Activated T-helper 1 cell treated with anti-CD3 and anti-CD28 coated beads, Interleukin-12 subunit alpha, Interleukin-12 subunit beta, Interleukin-2, Interleukin-4 antibody, amounts not matched to agents 30 ng/mL and 10 ng/mL and 1 ng/mL, durations not matched to agents 14 hours and 24 hours and 36 hours (primary cell): ENCODE data around the gene RAB19. TPM values are rescaled to one million over a fixed set of nuclear protein-coding genes. Genes with fewer than 3 reads are reported as not detected.
"Not testable (repeated sequence)": the region's sequence is repeated elsewhere in the genome, so short reads cannot be mapped to it uniquely, and the experiment has no call there.

Experiments used
- DNase-seq: peaks from one replicate; pipeline ENCODE4 v3.0.0; 2021; ENCODE audit warnings: low spot score
- H3K27ac Mint-ChIP-seq: one replicate; pipeline ENCODE4 v1.8.0; 2021; ENCODE audit warnings: mild to moderate bottlenecking, mixed read lengths
- H3K27me3 Mint-ChIP-seq: one replicate; pipeline ENCODE4 v1.8.0; 2022; ENCODE audit warnings: mild to moderate bottlenecking, moderate library complexity, mixed read lengths; ENCODE audit not compliant: insufficient read depth
- H3K36me3 Mint-ChIP-seq: one replicate; pipeline ENCODE4 v1.8.0; 2021; ENCODE audit warnings: low read depth, mixed read lengths
- H3K4me1 Mint-ChIP-seq: one replicate; pipeline ENCODE4 v1.8.0; 2021; ENCODE audit warnings: low read depth, mixed read lengths
- H3K4me3 Mint-ChIP-seq: one replicate; pipeline ENCODE4 v1.8.0; 2021; ENCODE audit warnings: mild to moderate bottlenecking, moderate library complexity, mixed read lengths
- H3K9me3 Mint-ChIP-seq: one replicate; pipeline ENCODE4 v1.8.0; 2021; ENCODE audit warnings: mixed read lengths
- intact Hi-C: fragments of 100-400 bp; cut with micrococcal nuclease; formaldehyde crosslinking; loops from one replicate; pipeline ENCODE4 v1.15.1; 2024
- total RNA-seq: library from RNA; stranded (reverse); gene quantifications from 2 replicates; pipeline ENCODE4 v1.2.3, GENCODE V29; 2022

The RAB19 gene
- total RNA-seq, 1 donor from 2014 or later: 27.0 TPM

- no peak overlapping the region for H3K4me3 Mint-ChIP-seq
- intact Hi-C loops: no loop called here
- H3K27ac Mint-ChIP-seq: no peak overlapping the region
- H3K9me3 Mint-ChIP-seq: no peaks in the 10 kb centered on the region
- no peaks in the 10 kb centered on the region for H3K27me3 Mint-ChIP-seq
- DNase-seq: no peak
- peaks cover 27% of the 10 kb centered on the region for H3K36me3 Mint-ChIP-seq
- peaks cover 18% of the 10 kb centered on the region for H3K4me1 Mint-ChIP-seq
These were observed 12.7 kb downstream of the RAB19 start for GRCh38 chr7:140416560-140416959.

DNA sequence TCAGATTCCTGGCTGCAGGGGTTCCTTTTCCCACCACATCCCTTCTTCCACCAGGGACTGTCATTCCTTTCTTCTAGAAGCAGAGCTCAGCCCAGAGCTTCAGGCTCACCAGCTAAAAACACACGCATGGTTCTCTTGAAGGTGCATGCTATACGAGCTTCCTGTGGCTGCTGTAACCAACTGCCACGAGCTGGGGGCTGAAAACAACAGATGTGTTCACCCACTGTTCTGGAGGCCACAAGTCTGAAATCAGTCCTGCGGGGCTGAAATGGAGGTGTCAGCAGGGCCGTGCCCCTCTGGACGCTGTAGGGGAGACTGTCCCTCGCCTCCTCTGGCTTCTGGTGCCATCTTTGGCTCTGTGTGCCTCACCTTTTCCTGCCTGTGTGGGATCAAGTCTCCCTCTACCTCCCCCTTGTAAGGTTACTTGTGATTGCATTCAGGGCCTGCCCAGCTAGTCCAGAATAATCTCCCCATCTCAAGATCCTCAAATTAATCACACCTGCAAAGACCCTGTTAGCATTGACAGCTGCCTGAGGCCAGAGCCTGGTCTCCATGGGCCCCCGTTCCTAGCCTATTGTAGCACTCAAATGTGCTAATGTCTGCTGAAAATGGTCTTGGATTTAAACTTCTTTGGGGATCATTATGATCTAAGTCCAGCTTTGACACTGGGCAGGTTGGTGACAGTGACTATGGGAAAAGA is 13.7 kb downstream of the RAB19 start:
- H3K4me1 Mint-ChIP-seq: peaks cover 18% of the 10 kb centered on the region
- H3K36me3 Mint-ChIP-seq: peaks cover 26% of the 10 kb centered on the region
- H3K27ac Mint-ChIP-seq: peak overlapping the region; percentile 37
- no peaks in the 10 kb centered on the region for H3K27me3 Mint-ChIP-seq
- no peaks in the 10 kb centered on the region for H3K9me3 Mint-ChIP-seq
- intact Hi-C loops: no loop called here
- H3K4me3 Mint-ChIP-seq: no peak overlapping the region
- DNase-seq: no peak

DNA sequence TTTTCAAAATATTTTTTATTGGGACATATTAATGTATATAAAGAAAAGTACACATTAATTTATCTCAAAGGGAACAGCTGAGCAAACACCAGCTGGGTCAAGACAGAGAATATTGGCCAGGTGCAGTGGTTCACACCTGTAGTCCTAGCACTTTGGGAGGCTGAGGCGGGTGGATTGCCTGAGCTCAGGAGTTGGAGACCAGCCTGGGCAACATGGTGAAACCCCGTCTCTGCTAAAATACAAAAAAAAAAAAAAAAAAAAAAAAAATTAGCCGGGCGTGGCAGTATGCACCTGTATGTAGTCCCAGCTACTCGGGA is 14.3 kb downstream of the RAB19 start:
- H3K9me3 Mint-ChIP-seq, DNase-seq, intact Hi-C loops, H3K27ac Mint-ChIP-seq, H3K4me3 Mint-ChIP-seq, H3K27me3 Mint-ChIP-seq: not testable (repeated sequence)
- Mint-ChIP-seq H3K4me1 (peaks cover 18% of the 10 kb centered on the region), H3K36me3 (peaks cover 25% of the 10 kb centered on the region)

DNA sequence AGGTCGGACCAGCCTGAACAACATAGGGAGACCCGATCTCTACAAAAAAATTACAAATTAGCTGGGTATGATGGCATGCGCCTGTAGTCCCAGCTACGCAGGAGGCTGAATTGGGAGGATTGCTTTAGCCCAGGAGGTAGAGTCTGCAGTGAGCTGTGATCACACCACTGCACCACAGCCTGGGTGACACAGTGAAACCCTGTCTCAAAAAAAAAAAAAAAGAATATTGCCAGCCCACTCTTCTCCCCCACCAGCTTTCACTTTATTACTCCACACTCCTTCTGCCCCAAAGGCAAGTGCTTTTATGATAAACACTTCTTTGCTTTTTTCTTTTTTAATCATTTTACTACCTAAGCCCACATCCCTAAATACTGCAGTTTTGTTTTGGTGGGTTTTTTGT is 14.8 kb downstream of the RAB19 start:
- H3K27ac Mint-ChIP-seq: no peak overlapping the region
- peaks cover 22% of the 10 kb centered on the region for H3K36me3 Mint-ChIP-seq
- H3K4me1 Mint-ChIP-seq: peaks cover 18% of the 10 kb centered on the region
- intact Hi-C loops: no loop called here
- DNase-seq: no peak
- no peaks in the 10 kb centered on the region for H3K9me3 Mint-ChIP-seq
- H3K4me3 Mint-ChIP-seq: no peak overlapping the region
- H3K27me3 Mint-ChIP-seq: no peaks in the 10 kb centered on the region

DNA sequence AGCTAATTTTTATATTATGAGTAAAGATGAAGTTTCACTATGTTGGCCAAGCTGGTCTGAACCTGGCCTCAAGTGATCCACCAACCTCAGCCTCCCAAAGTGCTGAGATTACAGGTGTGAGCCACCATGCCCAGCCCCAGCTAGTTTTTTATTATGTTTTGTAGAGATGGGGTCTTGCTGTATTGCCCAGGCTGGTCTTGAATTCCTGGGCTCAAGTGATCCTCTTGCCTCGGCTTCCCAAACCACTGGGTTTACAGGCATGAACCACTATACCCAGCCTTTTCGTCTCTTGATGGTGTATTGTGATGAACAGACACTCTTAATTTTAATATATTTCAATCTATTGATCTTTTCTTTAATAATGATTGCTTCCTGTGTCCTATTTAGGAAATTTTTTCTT is 17.7 kb downstream of the RAB19 start:
- no peak overlapping the region for H3K27ac Mint-ChIP-seq
- intact Hi-C loops: no loop called here
- no peak overlapping the region for H3K4me3 Mint-ChIP-seq
- no peaks in the 10 kb centered on the region for H3K27me3 Mint-ChIP-seq
- H3K36me3 Mint-ChIP-seq: peaks cover 12% of the 10 kb centered on the region
- no peak for DNase-seq
- H3K9me3 Mint-ChIP-seq: no peaks in the 10 kb centered on the region
- H3K4me1 Mint-ChIP-seq: peaks cover 13% of the 10 kb centered on the region

DNA sequence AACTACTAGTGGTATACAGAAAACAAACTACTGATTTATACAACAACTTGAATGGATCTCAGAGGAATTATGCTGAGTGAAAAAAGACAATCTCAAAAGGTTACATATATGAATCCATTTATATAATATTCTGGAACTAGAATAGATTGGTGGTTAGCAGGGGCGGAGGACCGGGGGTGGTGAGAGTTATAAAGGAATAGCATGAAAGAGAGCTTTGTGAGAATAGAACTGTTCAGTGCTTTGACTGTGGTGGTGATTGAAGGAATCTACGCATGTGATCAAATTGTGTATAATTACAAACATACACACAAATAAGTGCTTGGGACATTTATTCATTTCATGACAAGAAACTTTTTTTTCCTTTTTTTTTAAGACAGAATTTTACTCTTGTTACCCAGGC is 19.6 kb downstream of the RAB19 start:
- Mint-ChIP-seq H3K36me3 (peaks cover 10% of the 10 kb centered on the region), H3K27me3 (no peaks in the 10 kb centered on the region)
- intact Hi-C loops: no loop called here

DNA sequence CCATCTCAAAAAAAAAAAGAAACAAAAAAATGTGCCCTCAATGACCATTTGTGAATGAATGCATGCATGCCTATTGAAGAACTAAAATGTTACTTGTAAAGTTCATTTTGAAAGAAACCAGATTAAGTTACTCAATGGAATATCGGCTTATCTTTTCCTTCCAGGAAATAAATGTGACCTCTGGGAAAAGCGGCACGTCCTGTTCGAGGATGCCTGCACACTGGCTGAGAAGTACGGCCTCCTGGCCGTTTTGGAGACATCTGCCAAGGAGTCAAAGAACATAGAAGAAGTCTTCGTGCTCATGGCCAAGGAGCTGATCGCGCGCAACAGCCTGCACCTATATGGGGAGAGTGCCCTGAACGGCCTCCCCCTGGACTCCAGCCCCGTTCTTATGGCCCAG is 21.9 kb downstream of the RAB19 start:
- no peak for DNase-seq
- no peak overlapping the region for H3K4me3 Mint-ChIP-seq
- no peaks in the 10 kb centered on the region for H3K9me3 Mint-ChIP-seq
- H3K36me3 Mint-ChIP-seq: peaks cover 10% of the 10 kb centered on the region
- H3K27me3 Mint-ChIP-seq: no peaks in the 10 kb centered on the region
- H3K4me1 Mint-ChIP-seq: no peaks in the 10 kb centered on the region
- intact Hi-C loops: no loop called here
- H3K27ac Mint-ChIP-seq: no peak overlapping the region

More for the DNA sequence above, 19.6 kb downstream of the RAB19 start:
- Mint-ChIP-seq H3K4me3 (no peak overlapping the region), H3K9me3 (no peaks in the 10 kb centered on the region), H3K4me1 (peaks cover 5% of the 10 kb centered on the region), H3K27ac (no peak overlapping the region)
- no peak for DNase-seq

GRCh38 chr7:140426130-140426529 is 22.3 kb downstream of the RAB19 start:
- H3K4me3 Mint-ChIP-seq: no peak overlapping the region
- no peaks in the 10 kb centered on the region for H3K9me3 Mint-ChIP-seq
- H3K27me3 Mint-ChIP-seq: no peaks in the 10 kb centered on the region
- no peak for DNase-seq
- no peaks in the 10 kb centered on the region for H3K4me1 Mint-ChIP-seq
- H3K27ac Mint-ChIP-seq: no peak overlapping the region
- intact Hi-C loops: no loop called here
- H3K36me3 Mint-ChIP-seq: peaks cover 10% of the 10 kb centered on the region

- H3K4me1 Mint-ChIP-seq: no peaks in the 10 kb centered on the region
- peaks cover 2% of the 10 kb centered on the region for H3K27me3 Mint-ChIP-seq
- H3K27ac Mint-ChIP-seq: no peak overlapping the region
- H3K36me3 Mint-ChIP-seq: peaks cover 2% of the 10 kb centered on the region
- no peak for DNase-seq
- no peaks in the 10 kb centered on the region for H3K9me3 Mint-ChIP-seq
- no peak overlapping the region for H3K4me3 Mint-ChIP-seq
- intact Hi-C loops: no loop called here
These were observed 29.5 kb downstream of the RAB19 start for GRCh38 chr7:140433396-140433795.

DNA sequence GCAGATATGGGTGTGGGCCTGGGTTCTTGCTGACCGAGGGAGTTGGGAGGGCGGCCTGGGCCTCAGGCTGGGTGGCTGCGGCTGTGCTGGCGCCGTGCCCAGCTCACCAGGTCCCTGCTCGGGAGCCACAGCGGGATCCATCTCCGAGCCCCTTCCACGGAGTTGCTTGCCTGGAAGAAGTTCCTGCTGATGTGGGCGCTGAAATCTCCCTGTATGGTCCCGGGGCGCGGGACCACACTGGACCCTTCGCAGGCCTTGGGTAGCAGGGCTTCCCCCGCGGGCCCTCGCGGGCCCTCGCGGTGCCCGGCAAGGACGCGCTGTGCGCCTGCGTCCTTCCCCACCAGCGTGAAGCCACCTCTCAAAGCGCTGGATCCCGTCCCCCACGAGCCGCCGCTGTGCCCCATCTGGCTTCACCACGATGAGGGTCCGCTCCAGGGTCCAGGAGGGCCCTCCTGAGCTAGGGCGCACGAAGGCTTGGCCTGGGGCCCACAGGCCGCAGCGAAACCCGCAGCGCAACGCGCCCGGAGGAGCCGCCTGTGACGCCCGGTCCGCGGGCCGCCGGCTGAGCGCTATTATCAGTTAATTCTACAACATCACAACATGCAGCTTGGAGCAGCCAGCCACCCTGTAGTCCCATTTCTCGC is 31.5 kb downstream of the RAB19 start:
- no peak for DNase-seq
- Mint-ChIP-seq H3K4me3 (no peak overlapping the region), H3K27ac (no peak overlapping the region), H3K4me1 (peaks cover 7% of the 10 kb centered on the region), H3K36me3 (no peaks in the 10 kb centered on the region), H3K27me3 (peaks cover 4% of the 10 kb centered on the region), H3K9me3 (no peaks in the 10 kb centered on the region)
- intact Hi-C loops: no loop called here

GRCh38 chr7:140439359-140439758 is 35.5 kb downstream of the RAB19 start:
- Mint-ChIP-seq H3K9me3 (no peaks in the 10 kb centered on the region), H3K27me3 (peaks cover 4% of the 10 kb centered on the region), H3K27ac (peak overlapping the region; percentile 58), H3K36me3 (no peaks in the 10 kb centered on the region), H3K4me3 (no peak overlapping the region), H3K4me1 (peaks cover 13% of the 10 kb centered on the region)
- no peak for DNase-seq
- intact Hi-C loops: loop anchor here (2.0 kb wide), 1 partner anchor 37 kb away; no protein-coding TSS in a partner anchor

DNA sequence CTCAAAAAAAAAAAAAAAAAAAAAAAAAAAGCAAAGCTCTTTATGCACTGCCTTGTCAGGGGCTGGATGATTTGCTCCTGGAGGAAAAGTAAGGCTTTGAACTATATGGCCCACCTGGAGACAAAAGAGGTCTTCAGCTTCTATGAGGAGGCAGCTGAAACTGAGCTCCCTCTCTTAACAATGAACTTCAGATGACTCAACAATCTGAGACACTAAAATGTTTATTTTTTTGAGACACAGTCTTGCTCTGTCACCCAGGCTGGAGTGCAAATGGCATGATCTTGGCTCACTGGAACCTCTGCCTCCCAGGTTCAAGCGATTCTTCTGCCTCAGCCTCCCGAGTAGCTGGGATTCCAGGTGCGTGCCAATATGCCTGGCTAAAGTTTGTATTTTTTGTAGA is 36.7 kb downstream of the RAB19 start:
- Mint-ChIP-seq H3K27ac (no peak overlapping the region), H3K36me3 (no peaks in the 10 kb centered on the region), H3K4me3 (no peak overlapping the region), H3K4me1 (peaks cover 13% of the 10 kb centered on the region), H3K9me3 (no peaks in the 10 kb centered on the region), H3K27me3 (peaks cover 4% of the 10 kb centered on the region)
- intact Hi-C loops: loop anchor here (5.0 kb wide), 1 partner anchor 63 kb away; no protein-coding TSS in a partner anchor
- no peak for DNase-seq

GRCh38 chr7:140441519-140441918 is 37.7 kb downstream of the RAB19 start:
- Mint-ChIP-seq H3K4me3 (no peak overlapping the region), H3K9me3 (no peaks in the 10 kb centered on the region), H3K4me1 (peaks cover 13% of the 10 kb centered on the region), H3K36me3 (no peaks in the 10 kb centered on the region), H3K27ac (no peak overlapping the region), H3K27me3 (peaks cover 3% of the 10 kb centered on the region)
- no peak for DNase-seq
- intact Hi-C loops: loop anchor here (5.0 kb wide), 1 partner anchor 64 kb away; no protein-coding TSS in a partner anchor
